ENCODE results near the gene TTC29. TPM values are rescaled to one million over a fixed set of nuclear protein-coding genes. Genes with fewer than 3 reads are reported as not detected.
A peak's percentile ranks its signal among the peaks of the same experiment; 100 is the strongest.

TTC29 gene, protein sequence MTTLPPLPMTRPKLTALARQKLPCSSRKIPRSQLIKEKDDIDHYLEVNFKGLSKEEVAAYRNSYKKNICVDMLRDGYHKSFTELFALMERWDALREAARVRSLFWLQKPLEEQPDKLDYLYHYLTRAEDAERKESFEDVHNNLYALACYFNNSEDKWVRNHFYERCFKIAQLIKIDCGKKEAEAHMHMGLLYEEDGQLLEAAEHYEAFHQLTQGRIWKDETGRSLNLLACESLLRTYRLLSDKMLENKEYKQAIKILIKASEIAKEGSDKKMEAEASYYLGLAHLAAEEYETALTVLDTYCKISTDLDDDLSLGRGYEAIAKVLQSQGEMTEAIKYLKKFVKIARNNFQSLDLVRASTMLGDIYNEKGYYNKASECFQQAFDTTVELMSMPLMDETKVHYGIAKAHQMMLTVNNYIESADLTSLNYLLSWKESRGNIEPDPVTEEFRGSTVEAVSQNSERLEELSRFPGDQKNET
- 0.09 and 0.15 TPM in 2 replicates for total RNA-seq (ENCODE audit: low replicate concordance)

DNA sequence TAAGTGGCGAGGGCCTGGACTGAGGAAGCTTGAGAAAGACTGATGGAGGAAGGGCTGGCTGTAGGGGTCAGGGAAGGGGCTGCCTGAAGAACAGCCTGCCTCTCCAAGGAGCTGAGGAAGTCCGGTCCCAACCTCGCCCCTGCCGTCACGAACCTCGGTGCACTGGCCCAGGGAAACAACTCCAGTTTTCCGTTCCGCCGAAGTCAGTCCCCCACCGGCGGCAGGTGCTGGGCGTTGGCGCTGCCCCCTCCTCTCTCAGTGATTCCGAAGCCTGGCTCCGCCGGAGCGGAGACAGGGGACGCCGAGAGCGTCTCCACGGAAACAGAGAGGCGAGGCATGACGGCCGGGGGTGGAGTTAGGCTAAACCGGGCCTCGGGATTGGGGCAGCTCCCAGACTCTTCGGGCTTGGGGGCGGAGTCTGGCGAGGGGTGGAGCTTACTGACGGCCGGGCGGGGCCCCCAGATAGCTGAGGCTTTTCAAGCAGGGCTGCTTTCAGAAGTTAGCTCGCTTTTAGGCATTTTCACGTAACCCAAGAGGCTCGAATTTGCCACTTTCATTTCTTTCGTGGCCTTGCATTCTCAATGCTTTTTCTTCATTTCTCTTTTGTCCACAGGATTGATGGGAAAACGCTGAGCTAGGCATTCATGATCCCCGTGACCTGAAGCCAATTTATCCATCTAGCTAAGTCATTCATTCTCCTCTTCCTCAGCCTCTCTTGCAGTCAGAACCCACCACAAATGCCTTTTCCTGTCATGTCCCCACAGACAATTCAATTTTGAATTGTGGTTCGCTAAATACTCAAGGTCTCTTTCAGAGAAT, at the start of gene TTC29:
TSS of gene TTC29 (minus strand) at position 309 of the 819 bp plus-strand sequence. CDS start 5,969 bp downstream, outside the sequence.
- H3K27me3 ChIP-seq, result peaks cover 12% of the 10 kb centered on the region
- peak within 1 kb of the TSS; percentile 91 for H2AFZ ChIP-seq (replicated peaks)
- TF ChIP-seq, protein P1, sequence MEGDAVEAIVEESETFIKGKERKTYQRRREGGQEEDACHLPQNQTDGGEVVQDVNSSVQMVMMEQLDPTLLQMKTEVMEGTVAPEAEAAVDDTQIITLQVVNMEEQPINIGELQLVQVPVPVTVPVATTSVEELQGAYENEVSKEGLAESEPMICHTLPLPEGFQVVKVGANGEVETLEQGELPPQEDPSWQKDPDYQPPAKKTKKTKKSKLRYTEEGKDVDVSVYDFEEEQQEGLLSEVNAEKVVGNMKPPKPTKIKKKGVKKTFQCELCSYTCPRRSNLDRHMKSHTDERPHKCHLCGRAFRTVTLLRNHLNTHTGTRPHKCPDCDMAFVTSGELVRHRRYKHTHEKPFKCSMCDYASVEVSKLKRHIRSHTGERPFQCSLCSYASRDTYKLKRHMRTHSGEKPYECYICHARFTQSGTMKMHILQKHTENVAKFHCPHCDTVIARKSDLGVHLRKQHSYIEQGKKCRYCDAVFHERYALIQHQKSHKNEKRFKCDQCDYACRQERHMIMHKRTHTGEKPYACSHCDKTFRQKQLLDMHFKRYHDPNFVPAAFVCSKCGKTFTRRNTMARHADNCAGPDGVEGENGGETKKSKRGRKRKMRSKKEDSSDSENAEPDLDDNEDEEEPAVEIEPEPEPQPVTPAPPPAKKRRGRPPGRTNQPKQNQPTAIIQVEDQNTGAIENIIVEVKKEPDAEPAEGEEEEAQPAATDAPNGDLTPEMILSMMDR (IDR thresholded peaks at IDR 0.05), result no peak
- no peak for TF ChIP-seq EZH2 (IDR thresholded peaks at IDR 0.05)
- no peak for TF ChIP-seq EZH2phosphoT487 (IDR thresholded peaks at IDR 0.05)
- H3K36me3 ChIP-seq, result no peaks in the 10 kb centered on the region
- no peaks in the 10 kb centered on the region for H3K9me3 Mint-ChIP-seq
- H3K4me3 ChIP-seq, result peak within 1 kb of the TSS; percentile 53
- no peaks in the 10 kb centered on the region for H3K79me2 ChIP-seq (ENCODE audit: low read depth)
- peak; percentile 99 for DNase-seq (ENCODE audit: low spot score)
- no peak within 1 kb of the TSS for H3K9ac ChIP-seq
- no peaks in the 10 kb centered on the region for H3K9me3 ChIP-seq (ENCODE audit: low read depth)
- peaks cover 6% of the 10 kb centered on the region for H3F3A ChIP-seq (ENCODE audit: low read depth)
- H3K4me1 ChIP-seq, result peaks cover 22% of the 10 kb centered on the region
- H3K4me1 Mint-ChIP-seq, result peaks cover 15% of the 10 kb centered on the region
- H3K36me3 Mint-ChIP-seq, result no peaks in the 10 kb centered on the region
- H3K27me3 Mint-ChIP-seq (ENCODE audit: insufficient read depth, low read depth), result peaks cover 5% of the 10 kb centered on the region
- peak within 1 kb of the TSS; percentile 85 for H3K4me3 Mint-ChIP-seq
- no peak within 1 kb of the TSS for H3K27ac Mint-ChIP-seq
- H4K20me1 ChIP-seq (ENCODE audit: low read depth), result no peaks in the 10 kb centered on the region
- H3K27ac ChIP-seq, result no peak within 1 kb of the TSS
- peak within 1 kb of the TSS; percentile 79 for H3K4me2 ChIP-seq

DNA sequence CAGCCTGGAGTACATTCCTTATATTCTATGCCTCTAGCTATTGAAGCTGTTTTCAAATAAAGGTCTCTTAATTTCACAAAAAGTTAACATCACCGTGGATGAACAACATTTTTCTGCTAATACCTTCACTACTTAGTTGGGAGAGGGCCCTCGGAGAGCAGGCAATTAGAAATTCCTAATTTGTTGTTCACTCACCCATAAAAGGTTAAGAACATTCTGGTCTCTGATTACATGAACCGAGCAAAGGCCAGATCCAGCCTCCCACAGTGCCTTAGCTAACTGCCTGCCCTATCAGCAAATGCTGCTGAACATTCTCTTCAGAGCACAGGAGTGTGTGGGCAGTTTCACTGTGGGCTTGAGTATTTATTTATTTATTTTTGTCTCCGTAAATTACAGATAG, 36.0 kb upstream of the TTC29 start:
- Mint-ChIP-seq H3K9me3 (peaks cover 2% of the 10 kb centered on the region), H3K4me1 (peaks cover 20% of the 10 kb centered on the region), H3K36me3 (no peaks in the 10 kb centered on the region), H3K27me3 (ENCODE audit: insufficient read depth, low read depth) (peaks cover 11% of the 10 kb centered on the region), H3K4me3 (no peak overlapping the region), H3K27ac (no peak overlapping the region)
- no peaks in the 10 kb centered on the region for H3K9me3 ChIP-seq (ENCODE audit: low read depth)
- TF ChIP-seq EZH2 (IDR thresholded peaks at IDR 0.05) (no peak), EZH2phosphoT487 (IDR thresholded peaks at IDR 0.05) (no peak)
- TF ChIP-seq, protein P1 (IDR thresholded peaks at IDR 0.05), result no peak
- no peak overlapping the region for H3K9ac ChIP-seq
- no peak overlapping the region for H2AFZ ChIP-seq (replicated peaks)
- peaks cover 47% of the 10 kb centered on the region for H3K4me1 ChIP-seq
- no peak overlapping the region for H3K4me3 ChIP-seq
- H3K79me2 ChIP-seq (ENCODE audit: low read depth), result no peaks in the 10 kb centered on the region
- H3K4me2 ChIP-seq, result peak overlapping the region; percentile 46
- no peaks in the 10 kb centered on the region for H3K27me3 ChIP-seq
- peaks cover 19% of the 10 kb centered on the region for H3F3A ChIP-seq (ENCODE audit: low read depth)
- no peaks in the 10 kb centered on the region for H3K36me3 ChIP-seq
- H3K27ac ChIP-seq, result peak overlapping the region; percentile 85
- H4K20me1 ChIP-seq (ENCODE audit: low read depth), result no peaks in the 10 kb centered on the region
- peak; percentile 84 for DNase-seq (ENCODE audit: low spot score)

DNA sequence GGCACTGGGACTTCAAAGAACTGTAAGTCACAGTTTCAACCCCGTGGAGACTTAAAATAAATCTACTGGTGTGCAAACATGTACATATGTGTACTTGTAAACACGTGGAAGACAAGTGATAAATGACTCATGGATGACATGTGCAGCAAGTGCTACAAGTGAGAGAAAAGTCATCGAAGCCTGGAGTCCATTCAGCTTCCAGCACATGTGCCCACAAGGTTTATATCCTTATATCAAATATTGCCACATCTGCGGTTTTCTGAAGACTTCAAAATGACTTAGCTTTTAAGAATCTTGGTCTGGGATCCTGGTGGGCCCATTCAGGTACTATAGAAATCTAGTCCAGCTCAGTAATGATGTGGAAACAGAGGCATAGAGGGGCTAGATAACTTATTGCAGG, 33.0 kb upstream of the TTC29 start:
- Histone ChIP-seq H3F3A (ENCODE audit: low read depth) (peaks cover 19% of the 10 kb centered on the region), H2AFZ (replicated peaks) (no peak overlapping the region), H3K27me3 (no peaks in the 10 kb centered on the region), H3K36me3 (no peaks in the 10 kb centered on the region), H3K27ac (no peak overlapping the region), H4K20me1 (ENCODE audit: low read depth) (no peaks in the 10 kb centered on the region), H3K4me2 (no peak overlapping the region), H3K4me1 (peaks cover 54% of the 10 kb centered on the region), H3K9ac (no peak overlapping the region), H3K4me3 (no peak overlapping the region), H3K9me3 (ENCODE audit: low read depth) (no peaks in the 10 kb centered on the region), H3K79me2 (ENCODE audit: low read depth) (no peaks in the 10 kb centered on the region)
- H3K4me1 Mint-ChIP-seq, result peaks cover 32% of the 10 kb centered on the region
- DNase-seq (ENCODE audit: low spot score), result no peak
- no peaks in the 10 kb centered on the region for H3K36me3 Mint-ChIP-seq
- TF ChIP-seq, protein P1 (IDR thresholded peaks at IDR 0.05), result no peak
- peaks cover 6% of the 10 kb centered on the region for H3K27me3 Mint-ChIP-seq (ENCODE audit: insufficient read depth, low read depth)
- no peak overlapping the region for H3K27ac Mint-ChIP-seq
- H3K4me3 Mint-ChIP-seq, result no peak overlapping the region
- H3K9me3 Mint-ChIP-seq, result no peaks in the 10 kb centered on the region

Data from neural progenitor cell (in vitro differentiated cells).